Thyroid gland (tissue), 4 donors: ENCODE measurements around the gene SOCS1.

Experiments used
- POLR2A ChIP-seq, 2 donors: fragments of 450-650 bp; IDR thresholded peaks; one replicate each; pipeline ENCODE4 v1.6.1; 2017; ENCODE audit warnings: antibody characterized with exemption in 2 of 2, mild to moderate bottlenecking in 2 of 2, moderate library complexity in 1 of 2
- TF ChIP-seq, protein P1 (sequence below), 6 experiments: fragments of 200-600 bp in 3 of 6; fragments of 450-650 bp in 3 of 6; sonication (generic) in 3 of 6; IDR thresholded peaks; one replicate each; pipeline ENCODE4 v1.5.1; 2016 to 2019; ENCODE audit warnings: antibody characterized with exemption in 6 of 6, mild to moderate bottlenecking in 2 of 6, inconsistent platforms in 1 of 6, moderate library complexity in 1 of 6

DNA sequence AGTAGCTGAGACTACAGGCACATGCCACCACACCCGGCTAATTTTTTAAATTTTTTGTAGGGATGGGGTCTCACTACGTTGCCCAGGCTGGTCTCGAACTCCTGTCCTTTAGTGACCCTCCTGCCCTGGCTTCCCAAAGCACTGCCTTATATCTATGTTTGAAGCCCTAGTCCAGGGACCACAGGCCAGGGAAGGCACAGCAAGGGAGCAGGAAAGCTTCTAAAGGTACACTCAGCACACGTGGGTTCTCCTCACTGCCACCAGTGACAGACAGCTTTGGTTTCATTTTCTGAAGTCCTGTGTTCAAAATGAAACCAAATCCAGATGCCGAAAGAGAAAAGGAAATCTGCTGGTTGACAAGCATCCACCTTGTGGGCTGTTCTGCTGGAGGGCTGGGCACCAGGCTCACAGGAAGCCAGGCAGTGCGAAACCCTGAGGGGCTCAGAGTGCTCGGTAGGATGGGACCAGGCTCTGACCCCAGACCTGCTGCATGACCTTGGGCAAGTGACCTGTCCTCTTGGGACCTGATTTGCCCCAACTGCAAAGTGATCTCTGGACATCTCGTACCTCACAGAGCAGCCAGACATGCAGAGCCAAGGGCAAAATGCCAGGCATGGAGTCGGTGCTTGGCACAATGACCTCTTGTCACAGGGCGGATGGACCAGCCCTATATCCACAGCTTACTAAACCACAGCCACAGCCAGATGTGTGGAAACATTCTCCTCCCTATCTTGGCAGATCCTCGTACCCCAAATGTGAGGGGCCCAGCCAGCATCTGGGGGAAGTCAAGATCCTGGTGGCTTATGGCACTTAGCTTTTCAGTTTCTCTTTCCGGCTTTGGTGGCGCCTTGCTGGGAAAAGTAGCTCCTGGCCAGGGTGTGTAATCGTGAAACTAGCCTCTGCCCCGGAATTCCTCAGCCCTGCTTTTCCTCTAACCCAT is 2.8 kb upstream of the SOCS1 start:
- TF ChIP-seq, protein P1, sequence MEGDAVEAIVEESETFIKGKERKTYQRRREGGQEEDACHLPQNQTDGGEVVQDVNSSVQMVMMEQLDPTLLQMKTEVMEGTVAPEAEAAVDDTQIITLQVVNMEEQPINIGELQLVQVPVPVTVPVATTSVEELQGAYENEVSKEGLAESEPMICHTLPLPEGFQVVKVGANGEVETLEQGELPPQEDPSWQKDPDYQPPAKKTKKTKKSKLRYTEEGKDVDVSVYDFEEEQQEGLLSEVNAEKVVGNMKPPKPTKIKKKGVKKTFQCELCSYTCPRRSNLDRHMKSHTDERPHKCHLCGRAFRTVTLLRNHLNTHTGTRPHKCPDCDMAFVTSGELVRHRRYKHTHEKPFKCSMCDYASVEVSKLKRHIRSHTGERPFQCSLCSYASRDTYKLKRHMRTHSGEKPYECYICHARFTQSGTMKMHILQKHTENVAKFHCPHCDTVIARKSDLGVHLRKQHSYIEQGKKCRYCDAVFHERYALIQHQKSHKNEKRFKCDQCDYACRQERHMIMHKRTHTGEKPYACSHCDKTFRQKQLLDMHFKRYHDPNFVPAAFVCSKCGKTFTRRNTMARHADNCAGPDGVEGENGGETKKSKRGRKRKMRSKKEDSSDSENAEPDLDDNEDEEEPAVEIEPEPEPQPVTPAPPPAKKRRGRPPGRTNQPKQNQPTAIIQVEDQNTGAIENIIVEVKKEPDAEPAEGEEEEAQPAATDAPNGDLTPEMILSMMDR (IDR thresholded peaks at IDR 0.05) = no peak
- no peak for TF ChIP-seq POLR2A (IDR thresholded peaks at IDR 0.05)
